ENCODE results near the gene ADRB2.
"Not testable (repeated sequence)": the region's sequence is repeated elsewhere in the genome, so short reads cannot be mapped to it uniquely, and the experiment has no call there.

ADRB2 gene

GRCh38 chr5:148856009-148856367, 29.6 kb downstream of the ADRB2 start:
- no peak for DNase-seq

- no peak for DNase-seq
These were observed 30.0 kb downstream of the ADRB2 start for GRCh38 chr5:148856424-148856823.

GRCh38 chr5:148857474-148857873, 31.1 kb downstream of the ADRB2 start:
- DNase-seq = no peak

GRCh38 chr5:148858106-148858505, 31.7 kb downstream of the ADRB2 start:
- no peak for DNase-seq

- no peak for DNase-seq
These were observed 32.1 kb downstream of the ADRB2 start for GRCh38 chr5:148858547-148858946.

- no peak for DNase-seq
These were observed 33.3 kb downstream of the ADRB2 start for GRCh38 chr5:148859703-148860102.

- DNase-seq = no peak
These were observed 34.2 kb downstream of the ADRB2 start for GRCh38 chr5:148860599-148860998.

GRCh38 chr5:148861088-148861487, 34.7 kb downstream of the ADRB2 start:
- no peak for DNase-seq

- no peak for DNase-seq
These were observed 35.3 kb downstream of the ADRB2 start for GRCh38 chr5:148861696-148862095.

- no peak for DNase-seq
These were observed 37.9 kb downstream of the ADRB2 start for GRCh38 chr5:148864113-148864841.

GRCh38 chr5:148866024-148866423, 39.6 kb downstream of the ADRB2 start:
- no peak for DNase-seq

GRCh38 chr5:148873120-148873519, 46.7 kb downstream of the ADRB2 start:
- DNase-seq = no peak

- no peak for DNase-seq
These were observed 47.5 kb downstream of the ADRB2 start for GRCh38 chr5:148873690-148874485.

GRCh38 chr5:148875205-148875875, 48.9 kb downstream of the ADRB2 start:
- DNase-seq = no peak

- not testable (repeated sequence) for DNase-seq
These were observed 51.0 kb downstream of the ADRB2 start for GRCh38 chr5:148877436-148877835.
